ENCODE measurements around the gene MEGF8. TPM values are rescaled to one million over a fixed set of nuclear protein-coding genes. Genes with fewer than 3 reads are reported as not detected.

Gene MEGF8
- total RNA-seq, 2 experiments from 2014 or later = 4.2 to 4.7 TPM

DNA sequence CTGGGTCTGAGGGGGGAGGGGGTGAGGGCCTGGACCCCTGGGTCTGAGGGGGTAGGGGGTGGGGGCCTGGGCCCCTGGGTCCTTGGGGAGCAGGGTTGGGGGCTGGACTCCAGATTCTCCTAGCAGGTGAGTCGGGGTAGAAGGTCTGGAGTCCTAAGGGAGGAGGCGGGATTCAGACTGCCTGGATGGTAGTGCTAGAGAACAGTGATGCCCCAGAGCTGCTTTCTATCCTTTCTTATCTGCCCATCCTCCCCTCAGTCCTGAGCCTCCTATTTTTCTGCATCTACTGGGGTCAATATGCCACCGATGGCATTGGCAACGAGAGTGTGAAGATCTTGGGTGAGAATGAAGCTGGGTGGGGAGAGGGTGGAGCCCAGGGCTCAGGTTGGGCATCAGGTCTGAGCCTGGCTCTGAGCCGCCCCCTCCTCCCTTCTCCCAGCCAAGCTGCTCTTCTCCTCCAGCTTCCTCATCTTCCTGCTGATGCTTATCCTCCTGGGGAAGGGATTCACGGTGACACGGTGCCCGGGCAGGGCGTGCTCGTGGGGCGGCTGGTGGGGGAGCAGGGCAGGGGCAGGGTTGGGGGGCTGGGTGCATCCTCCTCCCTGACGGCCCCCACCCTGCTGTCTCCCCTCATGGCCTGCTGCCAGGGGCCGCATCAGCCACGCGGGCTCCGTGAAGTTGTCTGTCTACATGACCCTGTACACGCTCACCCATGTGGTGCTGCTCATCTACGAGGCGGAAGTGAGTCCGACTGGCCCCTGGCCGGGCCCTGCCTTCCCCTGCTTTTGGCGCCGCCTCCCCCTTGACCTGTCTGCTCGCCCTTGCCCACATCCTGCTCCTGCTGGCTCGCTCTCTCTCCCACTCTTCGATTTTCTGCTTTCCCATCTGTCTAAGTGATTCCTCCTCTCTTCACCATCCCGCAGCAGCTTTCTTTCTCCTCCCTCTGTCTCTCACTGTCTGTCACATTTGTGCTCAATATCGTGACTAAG is 8.9 kb upstream of the MEGF8 start:
- H3K27me3 Mint-ChIP-seq = peaks cover 41% of the 10 kb centered on the region
- POLR2A ChIA-PET = interaction anchor here (0.6 kb wide), 1 partner anchor 78 kb away, joined by 3 read pairs; no protein-coding TSS in a partner anchor
- H3K4me3 Mint-ChIP-seq = no peak overlapping the region
- H3K9me3 Mint-ChIP-seq = no peaks in the 10 kb centered on the region
- CTCF ChIA-PET = no interaction called here
- DNase-seq = no peak
- H3K36me3 Mint-ChIP-seq (ENCODE audit: low read depth) = no peaks in the 10 kb centered on the region
- peaks cover 22% of the 10 kb centered on the region for H3K4me1 Mint-ChIP-seq
- H3K27ac Mint-ChIP-seq = no peak overlapping the region

GRCh38 chr19:42317535-42317934 is 7.9 kb upstream of the MEGF8 start:
- no peak for DNase-seq
- no peak overlapping the region for H3K27ac Mint-ChIP-seq
- peaks cover 38% of the 10 kb centered on the region for H3K27me3 Mint-ChIP-seq
- H3K36me3 Mint-ChIP-seq (ENCODE audit: low read depth) = no peaks in the 10 kb centered on the region
- ChIA-PET CTCF (no interaction called here), POLR2A (no interaction called here)
- H3K9me3 Mint-ChIP-seq = no peaks in the 10 kb centered on the region
- no peak overlapping the region for H3K4me3 Mint-ChIP-seq
- peaks cover 18% of the 10 kb centered on the region for H3K4me1 Mint-ChIP-seq

DNA sequence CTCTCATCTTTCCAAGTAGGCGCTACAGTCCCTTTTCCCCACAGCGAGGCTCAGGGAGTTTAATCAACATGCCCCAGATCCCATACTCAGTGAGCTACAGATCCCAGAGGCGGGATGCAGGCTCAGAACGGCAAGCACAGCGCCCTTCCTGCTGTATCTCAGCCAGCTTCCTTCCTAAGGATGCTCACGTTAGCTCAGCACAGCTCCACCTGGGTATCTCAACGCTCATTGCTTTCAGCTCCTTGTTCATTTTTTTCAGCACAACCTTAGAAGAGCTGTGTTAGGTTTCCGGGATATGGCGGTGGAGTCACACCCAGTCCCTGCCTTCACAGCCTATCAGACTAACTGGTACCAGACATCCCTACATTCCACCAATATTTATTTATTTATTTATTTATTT is 3.1 kb upstream of the MEGF8 start:
- H3K4me3 Mint-ChIP-seq = no peak overlapping the region
- ChIA-PET POLR2A (no interaction called here), CTCF (interaction anchor here (0.6 to 1.6 kb wide), 9 partner anchors 18 to 287 kb away, joined by 3 to 5 read pairs (median 3); partner anchors contain the start of gene POU2F2)
- no peak overlapping the region for H3K27ac Mint-ChIP-seq
- peaks cover 19% of the 10 kb centered on the region for H3K4me1 Mint-ChIP-seq
- no peak for DNase-seq
- peaks cover 29% of the 10 kb centered on the region for H3K27me3 Mint-ChIP-seq
- no peaks in the 10 kb centered on the region for H3K9me3 Mint-ChIP-seq
- no peaks in the 10 kb centered on the region for H3K36me3 Mint-ChIP-seq (ENCODE audit: low read depth)

DNA sequence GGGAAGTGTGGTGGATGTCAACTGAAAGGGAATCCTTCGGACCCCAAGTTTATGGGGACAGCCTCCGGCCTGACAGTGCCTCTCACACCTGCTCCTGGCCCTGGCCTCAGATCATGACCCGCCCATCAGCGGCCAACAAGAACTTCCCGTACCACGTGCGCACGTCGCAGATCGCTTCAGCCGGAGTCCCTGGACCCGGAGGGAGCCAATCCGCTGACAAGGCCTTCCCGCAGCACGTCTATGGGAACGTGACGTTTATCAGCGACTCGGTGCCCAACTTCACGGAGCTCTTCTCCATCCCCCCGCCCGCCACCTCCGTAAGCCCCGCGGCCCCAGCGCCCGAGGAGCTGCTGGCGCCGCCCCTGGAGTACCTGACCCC is 2.0 kb upstream of the MEGF8 start:
- ChIA-PET CTCF (interaction anchor here (1.2 to 1.6 kb wide), 4 partner anchors 13 to 215 kb away, joined by 3 to 5 read pairs (median 4); no protein-coding TSS in a partner anchor), POLR2A (interaction anchor here (1.0 kb wide), 1 partner anchor 190 kb away, joined by 3 read pairs; no protein-coding TSS in a partner anchor)
- DNase-seq = no peak
- Mint-ChIP-seq H3K4me3 (peak overlapping the region; percentile 21), H3K9me3 (no peaks in the 10 kb centered on the region), H3K27me3 (peaks cover 29% of the 10 kb centered on the region), H3K27ac (no peak overlapping the region), H3K4me1 (peaks cover 18% of the 10 kb centered on the region), H3K36me3 (ENCODE audit: low read depth) (no peaks in the 10 kb centered on the region)

- DNase-seq = peak; percentile 29
- Mint-ChIP-seq H3K27ac (no peak overlapping the region), H3K4me1 (peaks cover 18% of the 10 kb centered on the region), H3K27me3 (peaks cover 29% of the 10 kb centered on the region), H3K9me3 (no peaks in the 10 kb centered on the region), H3K36me3 (ENCODE audit: low read depth) (no peaks in the 10 kb centered on the region), H3K4me3 (no peak overlapping the region)
- CTCF ChIA-PET = interaction anchor here (1.2 to 1.6 kb wide), 2 partner anchors 13 to 20 kb away, joined by 3 to 4 read pairs; no protein-coding TSS in a partner anchor
- POLR2A ChIA-PET = no interaction called here
Measured at GRCh38 chr19:42323852-42324654, 1.4 kb upstream of the MEGF8 start.

DNA sequence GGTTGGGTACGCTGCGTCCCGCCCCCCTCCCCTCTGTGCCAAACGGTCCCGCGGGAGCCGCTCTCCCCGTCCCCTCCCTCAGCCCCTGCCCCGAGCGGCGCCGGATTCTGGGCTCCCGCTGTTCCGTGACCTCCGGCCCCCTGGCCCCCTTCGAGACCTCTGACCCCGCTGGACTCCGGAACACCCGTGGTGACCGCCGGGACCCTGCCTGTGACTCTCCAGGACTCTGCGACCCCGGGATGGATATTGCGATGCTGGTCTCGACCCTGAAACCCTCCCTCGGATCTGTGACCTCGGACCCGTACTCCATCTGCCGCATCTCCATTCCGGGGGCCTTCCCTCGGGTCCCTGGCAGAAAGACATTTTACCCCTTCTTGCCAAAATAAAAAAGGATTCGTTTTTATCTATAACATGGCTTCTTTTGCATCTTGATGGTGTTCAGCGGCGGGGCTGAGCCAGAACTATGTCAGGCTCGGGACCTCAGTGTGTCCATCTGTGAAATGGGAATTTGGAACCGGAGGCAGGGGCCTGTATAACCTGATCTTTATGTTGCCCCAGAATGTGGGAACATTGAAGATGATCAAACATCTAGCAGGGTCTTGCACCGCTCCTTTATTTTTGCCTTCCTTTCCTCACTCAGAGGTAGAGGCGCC is 654 bp upstream of the MEGF8 start:
- CTCF ChIA-PET = no interaction called here

GRCh38 chr19:42325896-42326771 is 699 bp downstream of the MEGF8 start:
- peaks cover 22% of the 10 kb centered on the region for H3K27me3 Mint-ChIP-seq
- peaks cover 18% of the 10 kb centered on the region for H3K4me1 Mint-ChIP-seq
- ChIA-PET POLR2A (no interaction called here), CTCF (interaction anchor here (0.9 kb wide), 1 partner anchor 218 kb away, joined by 3 read pairs; no protein-coding TSS in a partner anchor)
- no peaks in the 10 kb centered on the region for H3K9me3 Mint-ChIP-seq
- H3K36me3 Mint-ChIP-seq (ENCODE audit: low read depth) = no peaks in the 10 kb centered on the region
- DNase-seq = no peak
- peak overlapping the region; percentile 86 for H3K4me3 Mint-ChIP-seq
- H3K27ac Mint-ChIP-seq = peak overlapping the region; percentile 76

More for the DNA sequence above, 654 bp upstream of the MEGF8 start:
- Mint-ChIP-seq H3K4me3 (peak overlapping the region; percentile 86), H3K9me3 (no peaks in the 10 kb centered on the region), H3K27me3 (peaks cover 29% of the 10 kb centered on the region), H3K36me3 (ENCODE audit: low read depth) (no peaks in the 10 kb centered on the region), H3K27ac (peak overlapping the region; percentile 76), H3K4me1 (peaks cover 18% of the 10 kb centered on the region)
- no peak for DNase-seq
- POLR2A ChIA-PET = no interaction called here

- no peak overlapping the region for H3K27ac Mint-ChIP-seq
- H3K36me3 Mint-ChIP-seq (ENCODE audit: low read depth) = no peaks in the 10 kb centered on the region
- H3K9me3 Mint-ChIP-seq = no peaks in the 10 kb centered on the region
- ChIA-PET POLR2A (no interaction called here), CTCF (interaction anchor here (0.9 kb wide), 1 partner anchor 219 kb away, joined by 3 read pairs; no protein-coding TSS in a partner anchor)
- peaks cover 20% of the 10 kb centered on the region for H3K27me3 Mint-ChIP-seq
- no peak overlapping the region for H3K4me3 Mint-ChIP-seq
- peaks cover 18% of the 10 kb centered on the region for H3K4me1 Mint-ChIP-seq
- no peak for DNase-seq
Measured at GRCh38 chr19:42326969-42327368, 1.5 kb downstream of the MEGF8 start.

DNA sequence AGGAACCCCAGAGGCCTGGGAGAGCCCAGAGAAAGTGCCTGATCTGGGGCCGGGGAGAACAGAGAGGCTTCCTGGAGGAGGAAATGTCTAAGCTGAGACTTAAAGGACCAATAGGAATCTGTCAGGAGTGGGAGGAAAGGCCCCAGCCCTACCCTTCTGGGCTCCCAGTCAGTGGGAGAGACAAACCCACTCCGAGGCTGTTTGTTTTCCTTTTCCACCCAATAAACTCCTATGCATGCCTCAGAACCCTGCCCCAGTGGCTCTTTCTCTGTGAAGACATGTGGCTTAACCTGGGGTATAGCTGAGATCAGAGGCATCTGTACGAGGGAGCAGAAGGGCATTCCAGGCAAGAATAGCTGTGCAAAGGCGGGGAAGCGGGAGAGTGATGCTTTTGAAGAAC is 1.9 kb downstream of the MEGF8 start:
- POLR2A ChIA-PET = no interaction called here
- CTCF ChIA-PET = no interaction called here
- Mint-ChIP-seq H3K27ac (no peak overlapping the region), H3K27me3 (peaks cover 16% of the 10 kb centered on the region), H3K9me3 (no peaks in the 10 kb centered on the region), H3K4me1 (peaks cover 18% of the 10 kb centered on the region), H3K4me3 (no peak overlapping the region), H3K36me3 (ENCODE audit: low read depth) (no peaks in the 10 kb centered on the region)
- DNase-seq = no peak

- H3K27me3 Mint-ChIP-seq = peaks cover 11% of the 10 kb centered on the region
Measured at GRCh38 chr19:42328106-42328505, 2.7 kb downstream of the MEGF8 start.

DNA sequence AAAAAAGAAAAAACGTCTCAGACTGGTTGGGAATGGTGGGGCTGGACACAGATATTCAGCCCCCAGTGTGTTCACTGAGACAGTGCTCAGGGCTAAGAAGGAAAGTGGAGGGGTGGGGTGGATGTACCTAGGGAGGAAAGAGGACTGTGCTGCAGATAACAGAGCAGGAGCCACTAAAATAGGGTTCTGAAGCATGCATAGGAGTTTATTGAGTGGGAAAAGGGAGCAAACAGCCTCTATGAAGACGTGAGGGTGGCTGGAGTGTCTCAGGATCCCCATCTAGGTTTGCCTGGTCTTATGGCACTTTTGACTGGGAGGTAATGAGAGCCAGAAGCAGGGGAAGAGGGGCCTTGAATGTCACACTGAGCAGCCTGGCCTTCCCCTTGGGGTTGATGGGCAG is 3.4 kb downstream of the MEGF8 start:
- peaks cover 18% of the 10 kb centered on the region for H3K4me1 Mint-ChIP-seq
- no peaks in the 10 kb centered on the region for H3K36me3 Mint-ChIP-seq (ENCODE audit: low read depth)
- POLR2A ChIA-PET = no interaction called here
- CTCF ChIA-PET = no interaction called here
- DNase-seq = no peak
- H3K27me3 Mint-ChIP-seq = peaks cover 6% of the 10 kb centered on the region
- H3K4me3 Mint-ChIP-seq = no peak overlapping the region
- no peaks in the 10 kb centered on the region for H3K9me3 Mint-ChIP-seq
- H3K27ac Mint-ChIP-seq = no peak overlapping the region

More at GRCh38 chr19:42328106-42328505, 2.7 kb downstream of the MEGF8 start:
- ChIA-PET CTCF (no interaction called here), POLR2A (interaction anchor here (0.6 kb wide), 1 partner anchor 29 kb away, joined by 3 read pairs; no protein-coding TSS in a partner anchor)
- Mint-ChIP-seq H3K27ac (no peak overlapping the region), H3K9me3 (no peaks in the 10 kb centered on the region), H3K36me3 (ENCODE audit: low read depth) (no peaks in the 10 kb centered on the region), H3K4me3 (no peak overlapping the region), H3K4me1 (peaks cover 18% of the 10 kb centered on the region)
- DNase-seq = no peak

DNA sequence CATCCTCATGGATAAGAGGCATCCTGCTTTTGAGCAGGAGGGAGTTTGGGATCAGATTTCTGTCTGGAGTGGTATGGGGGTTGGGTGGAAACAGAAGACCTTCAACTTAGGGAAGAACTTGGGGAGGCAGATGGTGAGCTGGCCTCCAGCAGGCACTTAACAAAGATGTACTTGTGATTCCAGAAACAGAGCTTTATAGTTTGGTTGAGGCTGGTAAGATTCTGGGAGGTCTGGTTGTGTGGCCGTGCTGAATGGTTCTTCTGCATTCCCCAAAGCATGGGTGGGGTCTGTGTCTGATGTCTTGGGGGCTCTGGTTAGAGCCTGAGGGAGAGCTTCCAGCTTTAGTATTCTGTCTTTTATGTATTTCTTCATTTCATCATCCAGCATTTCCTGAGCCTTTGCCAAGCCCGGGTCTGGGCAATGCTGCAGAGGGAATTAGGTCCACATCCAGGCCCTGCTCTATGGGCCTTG is 4.8 kb downstream of the MEGF8 start:
- Mint-ChIP-seq H3K27ac (no peak overlapping the region), H3K27me3 (peaks cover under 1% of the 10 kb centered on the region), H3K4me3 (no peak overlapping the region), H3K9me3 (no peaks in the 10 kb centered on the region), H3K4me1 (peaks cover 13% of the 10 kb centered on the region), H3K36me3 (ENCODE audit: low read depth) (no peaks in the 10 kb centered on the region)
- ChIA-PET POLR2A (no interaction called here), CTCF (interaction anchor here (0.7 kb wide), 1 partner anchor 111 kb away, joined by 3 read pairs; no protein-coding TSS in a partner anchor)
- no peak for DNase-seq
